ENCODE results near the gene LDHAL6B.
"Not testable (repeated sequence)": the region's sequence is repeated elsewhere in the genome, so short reads cannot be mapped to it uniquely, and the experiment has no call there.

LDHAL6B gene

DNA sequence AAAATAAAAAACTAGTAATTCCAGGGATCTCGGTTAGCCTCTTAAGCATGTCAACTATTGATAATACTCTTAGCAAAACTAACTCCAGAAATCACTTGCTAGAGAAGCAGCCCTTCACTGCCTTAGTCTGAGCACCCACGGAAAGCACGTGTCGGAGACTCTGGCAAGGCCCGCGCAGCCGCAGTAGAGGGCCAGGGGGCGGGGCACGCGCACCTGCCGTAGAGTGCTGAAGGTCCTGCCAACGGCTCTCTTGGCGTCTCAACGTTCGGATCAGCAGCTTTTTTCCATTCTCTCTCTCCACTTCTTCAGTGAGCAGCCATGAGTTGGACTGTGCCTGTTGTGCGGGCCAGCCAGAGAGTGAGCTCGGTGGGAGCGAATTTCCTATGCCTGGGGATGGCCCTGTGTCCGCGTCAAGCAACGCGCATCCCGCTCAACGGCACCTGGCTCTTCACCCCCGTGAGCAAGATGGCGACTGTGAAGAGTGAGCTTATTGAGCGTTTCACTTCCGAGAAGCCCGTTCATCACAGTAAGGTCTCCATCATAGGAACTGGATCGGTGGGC lies at the start of gene LDHAL6B:
Gene LDHAL6B, plus strand, starts transcription at position 221 of the 561 bp plus-strand sequence. Its CDS starts 98 bp downstream, at position 319.
- no peak for DNase-seq

DNA sequence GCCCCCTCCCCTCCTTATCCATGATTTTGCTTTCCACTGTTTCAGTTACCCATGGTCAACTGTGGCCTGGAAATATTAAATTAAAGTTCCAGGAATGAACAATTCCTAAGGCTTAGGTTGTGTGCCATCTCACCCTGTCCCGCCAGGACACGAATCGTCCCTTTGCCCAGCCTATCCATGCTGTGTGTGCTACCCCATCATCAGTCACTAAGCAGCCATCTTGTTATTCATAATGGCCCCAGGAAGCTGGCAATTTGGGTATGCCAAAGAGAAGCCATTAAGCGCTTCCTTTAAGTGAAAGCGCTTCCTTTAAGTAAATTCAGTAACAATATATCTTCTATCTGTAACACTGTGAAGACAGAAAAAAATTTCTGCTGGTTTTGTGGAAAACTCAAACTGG lies 49.2 kb upstream of the LDHAL6B start:
- no peak for DNase-seq

DNA sequence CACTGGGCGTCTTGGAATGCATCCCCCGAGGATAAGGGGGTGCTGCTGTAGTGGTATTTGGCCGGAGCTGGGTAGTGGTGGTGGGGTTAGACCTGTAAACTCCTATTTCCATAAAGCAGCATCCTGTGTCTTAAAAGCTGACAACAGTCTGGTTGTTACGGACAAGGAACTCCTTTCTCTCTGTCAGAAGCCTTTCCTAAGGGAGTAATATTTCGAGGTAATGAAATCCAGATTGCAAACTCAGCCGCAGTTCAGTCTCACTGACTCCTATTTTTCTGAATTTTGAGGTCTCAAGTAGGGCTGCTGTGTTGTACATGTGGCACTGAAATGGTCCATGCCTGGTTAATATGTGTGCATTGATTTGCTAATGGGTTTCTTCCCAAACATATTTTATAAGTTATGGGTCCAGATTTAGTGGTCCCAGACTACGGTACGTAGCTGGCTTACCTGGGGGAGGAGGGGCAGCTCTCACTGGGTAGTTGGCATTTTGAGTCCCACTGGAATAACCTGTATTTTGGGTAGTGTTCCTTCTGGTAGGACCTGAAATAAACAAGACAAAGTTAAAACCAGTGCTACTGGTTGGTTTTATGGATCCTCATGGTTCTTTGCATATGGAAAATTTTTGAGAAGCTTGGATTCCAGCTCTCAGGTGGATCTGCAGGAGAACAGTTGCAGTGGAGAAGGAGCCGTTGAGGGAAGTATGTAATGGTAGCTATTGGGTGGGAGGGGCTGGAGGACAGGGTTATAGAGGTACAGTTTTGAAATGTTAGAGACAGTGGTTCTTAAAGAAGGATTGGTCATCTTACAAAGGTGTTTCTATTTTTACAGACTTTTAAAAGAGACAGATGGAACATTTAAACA lies 48.6 kb upstream of the LDHAL6B start:
- peak in 1 of 2 experiments; percentile 35 for DNase-seq

DNA sequence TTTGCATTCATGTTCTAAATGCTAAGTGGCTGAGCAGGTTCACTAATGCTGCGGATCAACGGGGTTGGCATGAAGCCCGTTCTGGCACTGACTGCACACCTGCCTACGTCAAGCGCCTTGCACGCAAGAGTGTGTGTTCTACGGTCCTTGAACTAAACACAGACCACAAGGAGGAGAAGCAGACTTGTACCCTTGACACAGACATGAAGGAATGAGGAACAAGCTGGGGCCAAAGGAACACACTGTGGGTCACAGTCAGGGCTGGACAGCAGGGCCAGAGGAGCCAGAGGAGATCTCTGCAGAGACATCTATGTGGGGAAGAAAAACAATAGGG lies 48.0 kb upstream of the LDHAL6B start:
- DNase-seq: peak; percentile 47 to 52

DNA sequence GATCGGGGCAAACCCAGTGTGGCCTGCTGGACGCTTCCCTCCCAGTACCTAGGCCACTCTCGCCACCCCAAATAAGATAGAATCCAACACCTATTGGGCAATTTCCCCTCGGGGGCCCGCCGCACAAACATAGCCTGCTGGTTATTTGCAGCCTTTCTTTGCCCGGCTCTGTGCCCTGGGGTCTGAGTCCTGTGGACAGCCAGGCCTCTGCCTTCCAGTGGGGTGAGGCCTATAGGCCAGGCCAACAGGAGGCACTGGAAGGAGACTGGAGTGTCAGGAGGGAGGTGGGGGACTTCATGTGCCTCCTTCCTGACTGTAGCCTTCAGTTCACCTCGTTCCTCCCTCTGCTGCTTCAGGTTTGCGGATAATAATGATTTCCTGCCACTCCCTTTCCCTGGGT lies 47.4 kb upstream of the LDHAL6B start:
- no peak for DNase-seq

DNA sequence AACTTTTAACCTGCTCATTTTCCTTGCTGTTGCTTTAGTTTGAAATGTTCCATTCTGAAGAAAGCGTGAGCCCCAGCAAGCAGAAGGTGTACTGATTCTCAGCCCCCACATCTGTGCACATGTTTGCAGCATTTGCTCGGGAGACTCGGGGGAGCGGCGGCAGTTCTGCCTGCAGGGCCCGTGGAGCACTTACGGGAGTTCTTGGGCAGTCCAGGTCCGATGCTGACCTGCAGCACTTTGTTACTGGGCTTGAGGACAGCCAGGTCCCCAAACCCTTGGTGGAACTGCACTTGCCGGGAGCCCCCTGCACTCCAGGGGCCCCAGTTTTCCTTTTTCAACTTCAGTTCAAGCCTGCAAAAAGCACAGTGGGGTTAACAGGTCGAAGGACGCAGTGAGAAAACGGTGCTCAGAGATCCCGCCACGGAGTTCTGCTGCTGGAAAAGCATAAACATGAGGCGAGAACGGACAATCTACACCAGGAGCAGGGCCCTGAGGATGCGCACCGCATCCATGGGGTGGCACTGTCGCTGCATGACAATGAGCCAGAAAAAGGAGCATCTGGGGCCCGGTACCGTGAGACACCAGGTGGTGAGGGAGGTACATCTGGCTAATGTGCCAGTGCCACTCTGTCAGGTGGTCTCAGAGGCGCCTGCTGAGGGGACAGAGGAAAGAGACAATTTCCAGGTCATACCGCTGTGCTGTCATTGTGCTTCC lies 45.6 kb upstream of the LDHAL6B start:
- DNase-seq: peak; percentile 59 to 77

DNA sequence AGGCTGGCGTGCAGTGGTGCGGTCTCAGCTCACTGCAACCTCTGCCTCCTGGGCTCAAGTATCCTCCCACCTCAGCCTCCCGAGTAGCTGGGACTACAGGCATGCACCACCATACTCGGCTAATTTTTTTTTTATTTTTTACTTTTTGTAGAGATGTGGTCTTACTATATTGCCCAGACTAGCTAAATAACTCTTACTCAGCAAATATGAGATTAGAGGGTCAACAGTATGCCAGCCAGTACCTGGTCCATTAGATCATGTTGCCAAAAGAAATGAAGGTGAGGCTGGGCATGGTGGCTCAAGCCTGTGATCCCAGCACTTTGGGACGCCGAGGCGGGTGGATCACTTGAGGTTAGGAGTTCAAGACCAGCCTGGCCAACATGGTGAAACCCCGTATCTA lies 44.6 kb upstream of the LDHAL6B start:
- DNase-seq: not testable (repeated sequence)

DNA sequence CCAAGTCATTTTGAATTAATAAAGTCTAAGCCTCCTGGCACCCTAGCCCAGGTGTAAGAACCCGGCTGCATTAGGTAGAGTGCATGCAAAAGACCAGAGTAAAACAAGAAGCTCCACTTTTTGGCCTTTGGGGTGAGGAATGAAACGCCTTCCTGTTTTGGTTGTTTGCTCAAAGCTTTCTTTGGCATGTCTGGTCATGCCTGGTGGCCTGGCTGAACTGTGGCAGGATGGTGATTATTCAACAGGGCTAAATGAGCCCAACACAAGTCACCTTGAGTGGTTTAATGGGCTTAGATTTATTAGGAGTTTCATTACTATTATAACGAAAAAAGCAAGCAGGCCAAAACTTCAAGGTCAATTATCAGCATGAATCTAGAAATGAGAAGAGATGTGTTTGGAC lies 40.9 kb upstream of the LDHAL6B start:
- DNase-seq: peak in 1 of 2 experiments; percentile 11

DNA sequence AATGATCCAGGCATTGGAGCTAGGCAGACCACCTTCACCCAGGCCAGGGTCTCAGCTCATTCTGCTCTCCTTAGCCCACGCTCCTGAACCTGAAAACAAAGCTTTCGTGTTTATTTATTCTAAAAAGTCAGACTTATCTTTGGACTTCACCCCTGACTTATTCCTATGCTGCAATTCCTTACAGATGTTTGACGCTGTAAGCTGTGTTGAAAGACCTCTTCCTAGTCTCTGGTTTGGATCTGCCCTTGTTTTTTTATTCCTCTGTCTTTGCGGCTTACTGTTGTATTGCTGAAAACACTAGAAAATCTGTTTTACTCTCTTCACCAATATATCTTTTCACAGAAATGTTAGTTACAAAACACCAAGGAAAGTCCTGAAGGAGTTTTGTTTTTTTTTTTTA lies 40.5 kb upstream of the LDHAL6B start:
- no peak for DNase-seq

DNA sequence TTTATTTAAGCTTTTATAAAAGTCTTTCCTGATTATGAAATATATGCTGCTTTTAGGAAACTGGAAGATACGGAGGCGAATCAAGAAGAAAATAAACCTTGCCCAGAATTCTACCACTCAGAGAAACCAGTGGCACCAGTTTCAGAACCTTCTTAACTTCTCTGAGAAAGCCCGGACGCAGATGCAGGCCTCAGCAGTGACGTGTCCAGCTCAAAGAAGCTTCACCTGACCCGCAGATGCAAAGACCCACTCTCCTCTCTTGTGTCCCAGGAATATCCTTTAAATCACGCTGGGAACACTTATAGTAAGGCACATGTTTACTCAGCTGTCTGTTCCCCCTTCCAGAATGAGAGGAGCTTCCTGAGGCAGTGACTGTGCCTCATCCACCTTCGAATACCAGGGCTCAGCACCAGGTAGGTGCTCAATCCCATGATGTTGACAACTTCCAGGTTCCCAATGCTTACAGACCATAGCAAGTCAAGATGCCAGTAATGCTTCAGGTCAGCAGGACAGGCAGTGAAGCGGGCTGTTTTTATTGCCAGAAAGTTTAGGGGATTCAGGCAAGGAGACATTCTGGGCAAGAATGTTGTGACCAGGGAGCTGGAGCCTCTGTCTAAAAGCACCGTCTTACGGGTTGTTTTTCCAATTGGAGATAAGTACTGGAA lies 39.9 kb upstream of the LDHAL6B start:
- DNase-seq: peak; percentile 64 to 71

DNA sequence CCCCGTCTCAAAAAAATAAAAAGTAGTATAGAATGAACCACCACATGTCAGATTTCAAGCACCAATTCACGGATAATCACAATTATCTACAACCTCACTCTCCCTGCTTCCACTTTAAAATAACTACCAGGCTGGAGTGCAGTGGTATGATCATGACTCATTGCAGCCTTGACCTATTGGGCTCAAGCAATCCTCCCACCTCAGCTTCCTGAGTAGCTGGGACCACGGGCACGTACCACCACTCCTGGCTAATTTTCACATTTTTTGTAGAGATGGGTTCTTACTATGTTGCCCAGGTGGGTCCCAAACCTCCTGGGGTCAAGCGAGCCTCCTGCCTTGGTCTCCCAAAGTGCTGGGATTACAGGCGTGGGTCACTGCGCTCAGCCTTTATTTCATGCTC lies 38.1 kb upstream of the LDHAL6B start:
- no peak for DNase-seq

DNA sequence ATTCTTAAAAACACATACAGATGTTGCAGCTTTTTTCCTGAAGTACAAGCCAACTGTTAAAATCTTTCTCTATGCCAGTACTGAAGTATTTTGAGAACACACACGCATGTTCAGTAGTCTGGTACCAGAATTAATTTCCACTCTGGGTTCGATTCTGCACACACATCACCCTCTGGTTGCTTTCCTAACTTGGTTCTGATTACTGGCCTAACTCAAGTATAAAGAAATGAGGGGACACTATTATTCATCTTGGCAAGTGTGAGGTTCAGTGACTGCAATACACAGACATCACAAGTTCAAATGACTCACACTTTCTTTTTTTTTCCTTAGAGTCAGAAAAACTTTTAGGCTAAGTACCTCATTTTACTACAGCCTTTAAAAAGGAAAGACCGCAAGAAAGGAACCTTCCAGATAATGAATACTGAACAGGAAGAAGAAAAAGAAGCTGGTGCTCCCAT lies 37.4 kb upstream of the LDHAL6B start:
- no peak for DNase-seq

DNA sequence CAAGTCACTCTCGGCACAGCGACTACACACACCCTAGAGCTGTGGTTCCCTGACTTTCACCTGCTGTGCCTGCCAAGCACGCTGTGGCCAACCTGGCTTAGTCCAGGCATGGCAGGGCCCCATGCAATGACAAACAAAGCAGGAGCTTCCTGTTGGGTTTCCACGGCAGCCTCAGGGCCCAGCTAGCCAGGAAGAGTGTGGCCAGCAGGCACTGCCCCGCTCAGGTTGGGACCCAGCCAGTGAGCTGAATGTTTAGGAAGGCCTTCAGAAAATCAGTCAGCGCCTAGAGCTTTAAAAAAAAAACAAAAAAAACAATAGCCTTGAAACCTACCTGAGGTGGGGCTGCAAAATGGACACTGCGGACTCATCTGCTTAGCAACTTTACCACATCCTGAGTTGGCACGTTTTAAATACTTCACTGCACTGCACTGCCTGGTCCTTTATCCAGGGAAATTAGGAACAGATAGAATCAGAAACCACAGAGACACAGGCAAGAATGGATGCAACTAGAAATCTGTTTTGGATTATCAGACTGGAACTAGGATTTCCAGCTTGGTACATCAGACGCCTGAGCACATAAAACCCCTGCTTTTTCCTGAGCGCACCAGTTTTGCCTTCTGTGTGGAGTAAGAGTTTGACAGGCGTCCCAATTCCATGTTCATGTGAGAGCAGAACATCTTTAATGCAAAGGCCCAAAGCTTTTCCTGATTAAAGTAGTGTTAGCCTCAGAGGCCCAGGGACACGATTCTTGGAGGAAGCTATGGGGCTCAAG lies 36.2 kb upstream of the LDHAL6B start:
- DNase-seq: peak in 1 of 2 experiments; percentile 40

DNA sequence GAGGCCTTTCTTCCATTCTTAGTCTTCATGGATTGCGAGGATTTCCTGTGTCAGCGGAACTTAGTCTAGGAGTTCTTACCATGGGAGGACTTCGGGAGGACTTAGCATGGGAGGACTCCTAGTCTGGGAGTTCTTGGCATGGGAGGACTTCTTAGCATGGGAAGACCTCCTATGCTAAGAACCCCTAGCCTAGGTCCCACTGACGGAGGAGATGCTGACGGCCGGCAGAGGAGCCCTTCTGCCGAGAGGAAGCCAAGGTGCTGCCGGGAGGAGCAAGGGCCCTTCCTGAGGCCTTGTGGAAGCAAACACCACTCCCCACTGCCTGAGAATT lies 35.6 kb upstream of the LDHAL6B start:
- no peak for DNase-seq

DNA sequence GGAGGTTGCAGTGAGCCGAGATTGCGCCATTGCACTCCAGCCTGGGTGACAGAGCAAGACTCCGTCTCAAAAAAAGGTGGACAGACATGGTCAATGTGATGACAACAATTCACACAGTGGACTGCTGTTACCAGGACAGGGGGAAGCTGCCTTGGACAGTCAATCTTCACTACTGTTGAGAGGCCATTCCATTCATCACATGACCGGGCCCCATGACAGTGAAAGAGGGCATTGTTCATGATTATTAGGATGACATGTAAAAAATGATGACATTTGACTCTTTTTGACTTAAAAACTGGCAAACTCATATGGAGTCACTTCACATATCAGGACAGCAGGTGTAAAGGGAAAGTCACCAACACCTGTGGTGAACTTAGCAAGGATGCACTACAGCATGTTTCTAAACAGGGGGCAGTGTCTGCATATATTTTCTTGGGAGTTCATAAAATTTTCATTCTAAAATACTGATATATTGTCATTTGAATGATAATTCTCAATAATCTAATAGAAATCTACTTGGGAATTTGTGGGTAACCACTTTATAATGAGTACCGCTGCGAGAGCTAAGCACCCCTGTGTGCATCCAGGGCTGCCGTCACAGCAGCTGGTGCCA lies 34.2 kb upstream of the LDHAL6B start:
- DNase-seq: no peak

DNA sequence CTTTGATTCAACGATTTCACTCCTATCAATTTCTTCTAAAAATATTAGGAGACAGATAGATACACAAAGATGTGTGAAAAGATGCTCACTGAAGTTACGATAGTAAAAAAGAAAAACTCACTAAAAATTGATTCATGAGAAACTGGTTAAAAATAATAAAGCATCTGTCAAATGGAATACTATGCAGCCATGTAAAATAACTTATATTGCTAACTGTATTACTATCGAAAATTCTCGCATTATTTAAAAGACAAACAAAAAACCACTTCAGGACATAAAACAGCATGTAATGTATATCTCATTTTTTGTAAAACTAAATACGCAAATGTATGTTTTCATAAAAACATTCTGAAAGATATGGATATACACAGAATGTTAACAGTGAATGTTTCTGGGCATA lies 33.4 kb upstream of the LDHAL6B start:
- DNase-seq: no peak

DNA sequence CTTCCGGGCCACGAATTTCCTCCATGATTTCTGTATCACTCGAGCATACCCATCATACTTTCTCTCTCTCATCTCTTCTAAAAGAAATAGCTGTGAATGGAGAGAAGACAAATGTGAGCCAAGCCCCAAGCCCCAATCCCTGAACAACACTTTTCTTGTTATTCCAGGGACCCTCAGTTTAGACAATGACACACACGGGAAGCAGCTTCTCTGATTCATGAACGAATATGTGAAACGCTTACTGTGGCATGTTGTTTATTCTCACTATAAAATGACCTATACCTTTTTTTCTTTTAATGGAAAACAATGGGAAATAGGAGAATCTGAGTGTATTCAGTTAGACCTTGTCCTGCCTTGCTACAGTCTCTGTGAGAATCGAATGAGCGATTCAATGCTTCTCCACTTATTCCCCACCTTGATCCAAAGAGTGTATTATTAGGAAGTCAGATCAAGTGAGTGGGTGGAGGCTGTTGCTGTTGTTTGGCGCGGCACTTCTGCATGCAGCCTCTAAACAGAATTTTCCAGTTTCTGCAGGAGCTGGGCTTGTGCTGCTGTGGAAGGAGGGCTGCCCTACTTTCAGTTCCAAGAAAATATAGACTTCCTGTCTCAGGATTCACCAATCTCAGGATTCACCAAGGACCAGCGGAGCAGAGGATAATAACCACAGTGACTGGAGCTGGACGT lies 32.4 kb upstream of the LDHAL6B start:
- no peak for DNase-seq

DNA sequence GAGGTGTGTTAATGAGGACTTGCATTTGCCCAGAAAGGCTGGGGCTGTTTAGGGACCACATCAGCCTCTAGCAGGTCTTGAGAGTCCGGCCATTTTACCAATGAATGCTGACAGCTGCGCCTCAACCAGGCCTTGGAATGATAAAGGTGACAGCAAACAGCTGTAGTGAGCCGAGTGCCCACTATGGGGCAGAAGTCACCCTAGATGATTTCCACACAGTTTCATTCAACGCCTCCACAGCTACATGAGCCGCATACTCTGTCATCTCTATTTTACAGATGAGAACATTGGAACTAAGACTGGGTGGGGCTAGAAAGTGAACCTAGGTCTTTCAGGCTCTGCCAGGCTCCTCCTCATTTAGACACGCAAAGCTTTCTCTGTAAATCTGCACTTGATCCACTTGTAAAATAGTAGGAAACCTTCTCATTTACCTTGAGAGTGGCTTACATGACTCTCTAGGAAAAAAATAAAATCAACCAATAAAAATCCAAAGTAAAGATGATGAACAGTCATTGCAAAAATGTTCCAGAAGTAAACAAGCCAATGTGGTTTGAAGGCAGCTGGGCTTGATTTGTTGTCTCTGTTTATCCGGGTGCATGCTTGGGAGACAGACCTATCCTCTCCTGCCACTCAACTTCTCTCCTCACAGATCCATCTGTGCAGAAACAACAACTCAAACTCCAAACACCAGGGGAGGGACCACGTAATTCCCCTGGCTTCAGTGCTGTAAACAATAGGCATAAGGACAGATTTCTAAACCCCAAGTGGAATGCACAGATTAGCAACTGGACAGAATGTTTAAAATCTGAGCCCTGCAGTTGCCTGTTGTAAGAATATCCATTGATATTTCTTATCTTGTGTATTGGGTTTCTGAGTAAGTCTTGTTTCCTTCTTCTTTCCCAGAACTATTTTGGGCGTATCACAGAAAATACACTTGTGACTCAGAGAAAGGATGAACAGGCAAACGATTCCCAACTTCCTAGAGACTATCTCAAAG lies 31.5 kb upstream of the LDHAL6B start:
- DNase-seq: peak; percentile 61 to 72

DNA sequence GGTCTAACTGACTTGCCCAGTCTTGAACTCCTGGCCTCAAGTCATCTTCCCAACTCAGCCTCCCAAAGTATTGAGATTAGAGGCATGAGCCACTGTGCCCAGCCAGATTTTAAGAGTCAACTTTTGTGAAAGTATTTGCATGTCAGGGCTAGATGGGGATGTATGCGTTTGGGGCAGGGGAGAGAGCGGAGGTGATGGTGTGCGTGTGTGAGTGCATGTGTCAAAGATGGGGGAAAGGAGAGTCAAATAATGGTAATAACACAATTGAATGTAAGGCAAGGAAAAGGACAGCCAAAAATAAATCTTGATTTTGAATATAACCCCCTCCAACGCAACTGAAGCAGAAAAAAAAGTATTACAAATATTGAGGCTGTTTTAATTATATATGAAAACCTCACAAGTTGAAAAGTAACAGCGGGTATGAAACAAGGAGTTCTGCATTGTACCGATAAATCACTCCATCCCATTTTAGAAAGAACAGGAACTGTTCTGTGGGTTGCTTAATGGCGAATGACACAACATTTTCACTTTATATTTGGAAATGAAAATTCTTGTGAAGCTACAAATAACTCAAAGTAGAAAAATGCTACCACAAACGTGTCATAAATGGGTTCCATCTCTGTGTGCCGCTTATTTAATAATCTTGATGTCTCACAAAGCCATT lies 29.9 kb upstream of the LDHAL6B start:
- DNase-seq: no peak

DNA sequence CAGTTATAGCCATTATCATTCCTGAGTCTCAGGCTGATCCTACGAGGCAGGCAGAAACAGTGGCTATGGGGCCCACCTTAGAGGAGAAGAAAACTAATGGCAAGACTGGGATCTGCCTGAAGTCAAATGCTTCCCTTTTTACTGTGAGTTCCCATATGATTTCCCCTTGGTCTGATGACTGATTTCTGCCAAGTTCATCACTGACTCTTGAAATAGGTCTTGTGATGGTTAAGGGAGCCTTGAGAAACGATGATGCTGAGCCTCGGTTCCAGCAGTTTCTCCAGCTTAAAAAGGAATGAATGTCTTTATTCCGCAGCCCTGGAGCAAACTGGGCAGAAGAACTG lies 29.4 kb upstream of the LDHAL6B start:
- DNase-seq: no peak

All from SHP77 (cell line).